GM19025 (cell line): ENCODE data around the gene TMEM204.

Experiments used
- ATAC-seq: cut with Tn5 transposase; IDR thresholded peaks from one replicate; pipeline ENCODE4 v1.9.1; 2021; ENCODE audit warnings: mild to moderate bottlenecking, low read depth, moderate library complexity; ENCODE audit not compliant: unreplicated experiment

Gene TMEM204

GRCh38 chr16:1533443-1533951 is at the start of gene TMEM204:
Gene TMEM204 (plus strand): TSS chr16:1533666. CDS start chr16:1534276, 610 bp downstream.
- ATAC-seq = no peak

- no peak for ATAC-seq
Measured at GRCh38 chr16:1485847-1486496, 47.5 kb upstream of the TMEM204 start.

GRCh38 chr16:1486551-1487390 is 46.7 kb upstream of the TMEM204 start:
- no peak for ATAC-seq

- ATAC-seq = no peak
Measured at GRCh38 chr16:1487395-1488053, 45.9 kb upstream of the TMEM204 start.

GRCh38 chr16:1488054-1488601 is 45.3 kb upstream of the TMEM204 start:
- no peak for ATAC-seq

- no peak for ATAC-seq
Measured at GRCh38 chr16:1488619-1489018, 44.8 kb upstream of the TMEM204 start, which contains the start of gene PTX4. Gene PTX4 (minus strand): TSS chr16:1488944. CDS start chr16:1488909, 35 bp downstream.

GRCh38 chr16:1489077-1489476 is 44.4 kb upstream of the TMEM204 start:
- no peak for ATAC-seq

GRCh38 chr16:1491327-1491726 is 42.1 kb upstream of the TMEM204 start:
- ATAC-seq = no peak

GRCh38 chr16:1492082-1492922 is 41.2 kb upstream of the TMEM204 start:
- no peak for ATAC-seq

GRCh38 chr16:1492923-1493745 is 40.3 kb upstream of the TMEM204 start, which contains the start of gene TELO2:
Gene TELO2 (plus strand): TSS chr16:1493360. CDS start chr16:1494282, 922 bp downstream.
- ATAC-seq = peak; percentile 63

GRCh38 chr16:1493746-1494094 is 39.7 kb upstream of the TMEM204 start:
- ATAC-seq = no peak

GRCh38 chr16:1494129-1494640 is 39.3 kb upstream of the TMEM204 start:
- ATAC-seq = no peak

GRCh38 chr16:1494711-1495110 is 38.8 kb upstream of the TMEM204 start:
- ATAC-seq = no peak

- ATAC-seq = no peak
Measured at GRCh38 chr16:1495211-1495888, 38.1 kb upstream of the TMEM204 start.

- no peak for ATAC-seq
Measured at GRCh38 chr16:1495889-1496262, 37.6 kb upstream of the TMEM204 start.

- ATAC-seq = no peak
Measured at GRCh38 chr16:1496464-1496863, 37.0 kb upstream of the TMEM204 start.

- no peak for ATAC-seq
Measured at GRCh38 chr16:1497014-1497598, 36.4 kb upstream of the TMEM204 start.
